ENCODE data around the gene TLK2.

The TLK2 gene

GRCh38 chr17:62630365-62631085, 151.9 kb downstream of the TLK2 start:
- DNase-seq, result no peak

GRCh38 chr17:62631086-62631935, 152.7 kb downstream of the TLK2 start:
- DNase-seq, result no peak

- DNase-seq, result no peak
Observed at GRCh38 chr17:62631936-62632924, 153.6 kb downstream of the TLK2 start.

- no peak for DNase-seq
Observed at GRCh38 chr17:62637809-62638208, 159.2 kb downstream of the TLK2 start.

DNA sequence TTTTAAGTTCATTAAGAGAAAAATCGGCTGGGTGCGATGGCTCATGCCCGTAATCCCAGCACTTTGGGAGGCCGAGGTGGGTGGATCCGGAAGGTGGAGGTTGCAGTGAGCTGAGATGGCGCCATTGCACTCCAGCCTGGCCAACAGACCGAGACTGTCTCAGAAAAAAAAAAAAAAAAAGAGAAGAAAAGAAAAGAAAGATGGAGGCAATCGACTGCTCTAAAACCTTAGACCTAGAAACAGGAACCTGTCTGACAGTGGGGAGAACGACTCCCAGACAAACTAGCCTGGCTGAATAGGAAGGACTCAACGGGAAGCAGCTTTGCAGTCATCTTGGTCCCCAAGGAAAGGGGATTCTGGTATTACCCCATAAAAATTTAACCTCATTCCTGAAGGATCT, 162.5 kb downstream of the TLK2 start:
- DNase-seq, result no peak

DNA sequence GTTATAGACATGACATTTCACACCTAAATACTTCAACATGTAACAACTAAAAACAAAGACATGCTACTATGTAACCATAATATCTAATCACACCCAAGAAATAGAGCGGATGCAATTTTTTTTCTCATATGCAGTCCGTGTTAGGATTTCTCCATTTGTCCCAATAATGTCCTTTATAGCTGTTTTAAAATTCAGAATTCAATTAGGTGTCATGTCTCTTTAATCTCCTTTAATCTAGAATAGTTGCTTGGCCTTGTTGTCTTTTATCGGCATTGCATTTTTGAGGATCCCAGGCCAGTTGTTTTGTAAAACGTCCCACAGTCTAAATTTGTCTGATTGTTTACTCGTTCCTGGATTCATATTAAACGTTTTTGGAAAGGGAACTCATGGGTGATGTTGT, 163.3 kb downstream of the TLK2 start:
- DNase-seq, result no peak

DNA sequence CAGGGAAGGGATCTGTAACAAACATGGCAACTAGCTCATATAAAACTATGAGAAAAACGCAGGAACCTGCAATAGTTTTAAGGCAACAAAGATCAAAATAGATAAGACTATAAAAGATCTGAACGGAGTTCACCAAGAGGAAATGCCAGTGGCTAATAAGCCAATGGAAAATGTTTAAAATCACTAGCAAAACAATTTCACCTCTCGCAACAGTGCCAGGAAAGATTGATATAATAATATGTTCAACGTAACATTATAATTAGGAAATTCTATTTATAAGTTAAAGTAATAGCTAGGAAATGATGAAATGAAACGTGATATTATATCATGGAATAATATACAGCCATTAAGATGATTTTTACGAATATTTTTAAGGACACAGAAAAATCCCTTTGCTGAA, 164.9 kb downstream of the TLK2 start:
- DNase-seq, result no peak

GRCh38 chr17:62644487-62645173, 166.0 kb downstream of the TLK2 start:
- DNase-seq, result no peak

DNA sequence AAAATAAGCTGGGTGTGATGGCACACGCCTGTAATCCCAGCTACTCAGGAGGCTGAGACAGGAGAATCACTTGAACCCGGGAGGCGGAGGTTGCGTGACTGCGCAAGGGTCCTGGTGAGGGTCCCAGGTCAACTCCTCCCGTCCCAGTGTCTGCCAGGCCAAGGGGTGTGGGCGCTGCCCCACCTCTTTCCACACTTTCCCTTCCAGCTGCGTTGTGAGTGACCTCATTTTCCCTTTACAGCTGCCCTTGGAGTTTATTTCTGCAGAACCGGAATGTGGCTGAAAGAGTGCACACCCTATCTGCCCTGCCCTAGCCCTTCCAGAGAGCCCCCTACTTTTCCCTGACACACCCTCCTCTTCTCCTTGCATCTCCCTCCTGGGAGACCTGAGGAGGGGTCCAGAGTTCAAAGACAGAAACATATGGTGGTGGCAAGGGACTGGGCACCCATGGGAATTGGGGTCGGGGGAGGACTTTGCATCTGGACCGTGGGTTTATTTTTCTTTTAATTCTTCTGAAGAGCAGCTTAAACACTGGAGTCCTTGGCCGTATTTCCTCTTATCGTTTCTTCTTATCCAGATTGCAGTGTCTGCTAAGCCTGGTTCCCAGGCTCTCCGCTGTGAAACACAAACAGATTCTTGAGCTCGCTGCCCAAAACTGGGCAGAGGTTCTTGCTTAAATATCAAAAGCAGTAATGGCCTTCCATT, 169.8 kb downstream of the TLK2 start:
- no peak for DNase-seq

DNA sequence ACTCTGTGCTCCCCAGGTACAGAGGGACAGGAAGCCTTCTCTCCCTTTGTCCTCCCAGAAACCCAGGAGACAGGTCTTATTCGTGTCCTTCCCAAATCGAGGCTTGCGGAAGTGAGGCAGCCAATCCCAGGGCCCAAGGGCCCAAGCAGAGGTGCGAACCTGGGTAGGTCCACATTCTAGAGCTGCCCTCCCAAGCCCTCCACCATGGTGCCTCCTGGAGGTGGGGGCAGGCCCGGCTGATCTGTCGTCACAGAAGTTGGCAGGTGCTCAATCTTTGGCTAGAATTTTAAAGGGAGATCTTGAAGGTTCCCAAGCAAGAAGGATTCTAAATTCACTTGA, 170.3 kb downstream of the TLK2 start:
- DNase-seq, result no peak

GRCh38 chr17:62649570-62649969, 170.9 kb downstream of the TLK2 start:
- no peak for DNase-seq

GRCh38 chr17:62650587-62650986, 172.0 kb downstream of the TLK2 start:
- no peak for DNase-seq

DNA sequence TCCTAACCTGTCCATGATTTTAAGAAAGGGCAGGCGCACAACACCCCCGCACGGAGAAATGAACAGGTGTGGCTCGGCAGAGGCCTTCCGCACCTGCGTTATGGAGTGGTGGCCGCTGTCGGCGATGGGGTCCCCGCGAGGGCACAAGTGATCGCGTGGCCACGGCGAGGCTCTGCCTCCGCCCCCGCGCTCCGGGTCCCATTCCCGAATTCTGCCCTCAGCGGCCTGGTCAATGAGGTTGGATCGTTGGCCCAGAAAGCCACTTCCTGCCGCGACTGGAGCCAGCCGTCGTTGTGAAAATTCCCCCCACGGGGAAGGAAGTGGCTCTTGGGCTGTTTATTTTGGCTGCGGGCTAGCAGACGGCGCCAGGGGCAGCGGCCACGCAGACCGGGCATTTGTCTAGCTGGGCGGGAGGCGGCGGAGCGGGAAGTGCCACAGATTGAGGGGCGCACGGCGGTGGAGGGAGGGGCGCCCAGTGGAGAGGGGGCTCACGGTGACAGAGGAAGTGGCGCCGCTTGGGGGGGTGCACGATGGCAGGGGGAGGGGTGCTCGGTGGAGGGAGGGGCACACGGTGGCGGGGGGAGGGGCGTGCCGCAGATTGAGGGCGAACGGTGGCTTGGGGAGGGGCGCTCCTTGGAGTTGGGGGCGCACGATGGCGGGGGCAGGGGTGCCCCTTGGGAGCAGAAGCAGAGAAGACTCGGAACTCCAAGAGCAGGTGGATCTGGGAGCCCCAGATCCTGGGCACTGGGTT, 173.8 kb downstream of the TLK2 start:
- peak in 1 of 2 donors; percentile 26 for DNase-seq

- peak; percentile 82 to 85 for DNase-seq
Observed at GRCh38 chr17:62653002-62653825, 174.6 kb downstream of the TLK2 start.

DNA sequence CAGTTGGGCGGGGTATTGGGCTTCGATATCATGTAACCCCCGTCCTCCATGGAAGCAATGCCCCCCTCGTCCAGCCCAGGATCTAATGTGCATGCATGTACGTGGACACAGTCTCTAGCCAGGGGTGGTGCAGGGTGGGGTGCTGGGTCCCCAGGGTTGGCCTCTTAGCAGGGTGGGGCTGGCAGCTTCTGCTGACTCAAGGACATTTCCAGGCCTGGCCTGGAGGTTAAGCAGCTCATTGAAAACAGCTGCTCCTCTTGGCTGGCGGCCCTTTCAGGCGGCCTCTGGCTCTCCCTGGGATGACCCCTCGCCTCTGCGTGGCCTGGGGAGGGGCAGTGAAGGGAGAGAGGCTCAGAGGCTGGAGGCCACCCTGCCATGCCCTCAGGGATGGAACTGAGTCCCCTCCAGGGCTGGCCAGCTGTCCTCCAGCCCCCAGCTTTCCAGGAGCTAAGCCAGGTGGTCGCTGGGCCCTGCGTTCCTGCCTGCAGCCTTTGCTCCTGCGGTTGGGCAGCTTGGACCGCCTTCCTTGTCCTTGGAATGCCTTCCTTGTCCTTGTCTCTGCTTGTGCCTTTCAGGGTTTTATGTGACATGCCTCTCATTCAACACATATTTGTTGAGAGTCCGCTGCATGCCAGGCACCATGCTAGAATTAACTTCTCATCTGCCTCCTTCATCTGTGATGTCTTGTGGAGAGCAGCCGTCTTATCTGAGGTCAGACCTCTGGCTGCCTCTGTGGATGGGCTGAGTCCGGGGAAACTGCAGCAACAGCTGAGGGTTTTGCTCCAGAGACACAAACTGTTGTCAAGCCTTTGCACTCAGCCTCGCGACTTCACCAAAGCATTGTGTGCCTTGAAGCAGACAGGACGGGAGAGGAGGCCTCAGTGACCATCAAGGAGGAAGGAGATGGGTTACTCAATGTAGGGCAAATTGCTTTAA, 175.5 kb downstream of the TLK2 start:
- no peak for DNase-seq

GRCh38 chr17:62655656-62656055, 177.0 kb downstream of the TLK2 start:
- DNase-seq, result no peak

DNA sequence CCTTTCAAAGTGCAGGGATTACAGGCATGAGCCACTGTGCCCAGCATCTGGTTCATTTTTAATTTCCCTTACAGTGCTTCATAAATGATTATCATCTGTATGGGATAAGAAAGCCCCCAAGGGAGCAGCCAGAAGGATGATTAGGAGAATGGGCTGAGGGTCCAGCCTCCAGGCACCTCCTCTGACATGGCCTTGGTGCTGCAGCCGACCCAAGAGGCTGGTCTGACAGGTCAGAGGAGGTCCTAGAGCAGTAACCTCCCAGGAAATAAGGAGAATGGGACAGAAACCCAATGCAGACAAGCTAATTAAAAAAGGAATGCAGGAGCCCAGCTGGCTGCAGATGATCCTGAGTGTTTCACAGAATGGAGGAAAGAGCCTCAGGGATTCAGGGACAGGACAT, 177.8 kb downstream of the TLK2 start:
- no peak for DNase-seq

DNA sequence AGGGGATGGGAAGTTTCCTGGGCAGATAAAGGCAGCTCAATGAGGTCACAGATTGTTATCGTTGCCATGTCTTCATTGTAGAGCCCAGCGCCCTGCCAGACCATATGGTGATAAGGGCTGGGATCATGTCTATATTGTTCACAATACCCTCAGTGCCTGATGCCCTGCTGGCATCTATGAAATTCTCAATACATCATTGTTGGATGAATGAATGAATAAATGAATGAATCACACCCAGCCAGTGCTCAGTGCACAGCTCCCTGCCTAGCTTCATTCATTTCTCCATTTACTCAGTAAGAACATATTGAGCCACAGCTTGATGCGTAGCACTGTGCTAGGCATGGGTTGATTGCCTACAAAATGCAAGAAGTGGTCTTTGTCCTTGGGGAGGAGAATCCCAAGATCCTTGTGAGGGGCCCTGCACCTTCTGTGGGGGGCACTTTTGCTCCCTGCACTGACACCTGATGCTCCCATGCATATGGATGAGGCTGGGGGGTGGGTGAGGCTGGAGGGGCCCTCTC, 178.6 kb downstream of the TLK2 start:
- no peak for DNase-seq

GRCh38 chr17:62657690-62658089, 179.1 kb downstream of the TLK2 start:
- no peak for DNase-seq
